Stimulated activated CD8-positive, alpha-beta memory T cell treated with anti-CD3 and anti-CD28 coated beads, Interleukin-12 subunit alpha, Interleukin-12 subunit beta, amount 100 ng/mL, for 24 hours (primary cell): ENCODE measurements around the gene HSD3B1.

ENCODE experiments used
- DNase-seq: peaks from one replicate; pipeline ENCODE4 v3.0.0-alpha.2; 2020; ENCODE audit errors: extremely low read depth

Gene HSD3B1

GRCh38 chr1:119506941-119507340 lies at the start of gene HSD3B1:
HSD3B1 (plus strand) TSS chr1:119507210; CDS start chr1:119507477, 267 bp downstream.
- no peak for DNase-seq

GRCh38 chr1:119462964-119463363 lies 44.0 kb upstream of the HSD3B1 start:
- no peak for DNase-seq

- no peak for DNase-seq
Measured at GRCh38 chr1:119463569-119463968, 43.4 kb upstream of the HSD3B1 start.

- no peak for DNase-seq
Measured at GRCh38 chr1:119466445-119466844, 40.6 kb upstream of the HSD3B1 start.

GRCh38 chr1:119467219-119467618 lies 39.8 kb upstream of the HSD3B1 start:
- no peak for DNase-seq

GRCh38 chr1:119467857-119468668 lies 38.9 kb upstream of the HSD3B1 start:
- no peak for DNase-seq

GRCh38 chr1:119469741-119470140 lies 37.3 kb upstream of the HSD3B1 start:
- DNase-seq: no peak

GRCh38 chr1:119470377-119470776 lies 36.6 kb upstream of the HSD3B1 start:
- no peak for DNase-seq

- DNase-seq: no peak
Measured at GRCh38 chr1:119470958-119471357, 36.1 kb upstream of the HSD3B1 start.

GRCh38 chr1:119471566-119471965 lies 35.4 kb upstream of the HSD3B1 start:
- DNase-seq: no peak

GRCh38 chr1:119472080-119472818 lies 34.8 kb upstream of the HSD3B1 start:
- DNase-seq: no peak

- no peak for DNase-seq
Measured at GRCh38 chr1:119472819-119473175, 34.2 kb upstream of the HSD3B1 start.

- no peak for DNase-seq
Measured at GRCh38 chr1:119475866-119476439, 31.1 kb upstream of the HSD3B1 start.

GRCh38 chr1:119477710-119478109 lies 29.3 kb upstream of the HSD3B1 start:
- no peak for DNase-seq

- no peak for DNase-seq
Measured at GRCh38 chr1:119480175-119480574, 26.8 kb upstream of the HSD3B1 start.

- no peak for DNase-seq
Measured at GRCh38 chr1:119481951-119482350, 25.1 kb upstream of the HSD3B1 start.

GRCh38 chr1:119482517-119483425 lies 24.2 kb upstream of the HSD3B1 start:
- DNase-seq: no peak

- no peak for DNase-seq
Measured at GRCh38 chr1:119483441-119484200, 23.4 kb upstream of the HSD3B1 start.

- DNase-seq: no peak
Measured at GRCh38 chr1:119485201-119485600, 21.8 kb upstream of the HSD3B1 start.

- no peak for DNase-seq
Measured at GRCh38 chr1:119488216-119488615, 18.8 kb upstream of the HSD3B1 start.

GRCh38 chr1:119489201-119489600 lies 17.8 kb upstream of the HSD3B1 start:
- DNase-seq: no peak
